T1000 (cell line): ENCODE data around the gene SLC36A1.
"Not testable (repeated sequence)": the region's sequence is repeated elsewhere in the genome, so short reads cannot be mapped to it uniquely, and the experiment has no call there.

Source experiments
- DNase-seq: peaks from one replicate; lab custom pipeline; 2025; ENCODE audit warnings: mixed read lengths; lab: John Stamatoyannopoulos, UW

Gene SLC36A1

GRCh38 chr5:151447174-151448037 is at the start of gene SLC36A1:
Gene SLC36A1 (plus strand): TSS chr5:151447603. CDS start chr5:151458793, 11,190 bp downstream.
- peak; percentile 87 for DNase-seq

- DNase-seq: no peak
Measured at GRCh38 chr5:151405334-151406160, 41.9 kb upstream of the SLC36A1 start.

GRCh38 chr5:151406322-151406947 is 41.0 kb upstream of the SLC36A1 start:
- no peak for DNase-seq

GRCh38 chr5:151408591-151409230 is 38.7 kb upstream of the SLC36A1 start:
- no peak for DNase-seq

GRCh38 chr5:151413800-151414199 is 33.6 kb upstream of the SLC36A1 start:
- no peak for DNase-seq

- no peak for DNase-seq
Measured at GRCh38 chr5:151414536-151414935, 32.9 kb upstream of the SLC36A1 start.

- no peak for DNase-seq
Measured at GRCh38 chr5:151417712-151418111, 29.7 kb upstream of the SLC36A1 start.

- DNase-seq: no peak
Measured at GRCh38 chr5:151420127-151420526, 27.3 kb upstream of the SLC36A1 start.

GRCh38 chr5:151424892-151425523 is 22.4 kb upstream of the SLC36A1 start:
- no peak for DNase-seq

GRCh38 chr5:151426347-151426746 is 21.1 kb upstream of the SLC36A1 start:
- DNase-seq: not testable (repeated sequence)

GRCh38 chr5:151427258-151427657 is 20.1 kb upstream of the SLC36A1 start:
- DNase-seq: no peak

GRCh38 chr5:151430731-151431130 is 16.7 kb upstream of the SLC36A1 start:
- no peak for DNase-seq

- DNase-seq: no peak
Measured at GRCh38 chr5:151431666-151432065, 15.7 kb upstream of the SLC36A1 start.

GRCh38 chr5:151432210-151432609 is 15.2 kb upstream of the SLC36A1 start:
- no peak for DNase-seq

GRCh38 chr5:151434570-151435237 is 12.7 kb upstream of the SLC36A1 start:
- DNase-seq: no peak

- DNase-seq: no peak
Measured at GRCh38 chr5:151448038-151448985, 909 bp downstream of the SLC36A1 start.

GRCh38 chr5:151449297-151449696 is 1.9 kb downstream of the SLC36A1 start:
- DNase-seq: no peak

- DNase-seq: no peak
Measured at GRCh38 chr5:151449839-151450238, 2.4 kb downstream of the SLC36A1 start.

GRCh38 chr5:151450605-151451004 is 3.2 kb downstream of the SLC36A1 start:
- DNase-seq: no peak
